Measurements from ENCODE around the gene FANCB.

Gene FANCB

GRCh38 chrX:14872851-14873675, at the start of gene FANCB, which contains the start of gene MOSPD2:
TSS of gene FANCB (minus strand) at chrX:14873069. CDS start at chrX:14865510, 7,559 bp downstream.
TSS of gene MOSPD2 (plus strand) at chrX:14873421. CDS start at chrX:14873529, 108 bp downstream.
- no peak for TF ChIP-seq CTCF (conservative IDR thresholded peaks at IDR 0.05; ENCODE audit: low read depth, low read length)
- peak within 1 kb of the TSS; percentile 78 for H3K4me3 ChIP-seq (ENCODE audit: low read depth, low read length)
- DNase-seq (ENCODE audit: low read depth): peak; percentile 95

- H3K4me3 ChIP-seq (ENCODE audit: low read depth, low read length): no peak overlapping the region
- no peak for TF ChIP-seq CTCF (conservative IDR thresholded peaks at IDR 0.05; ENCODE audit: low read depth, low read length)
- DNase-seq (ENCODE audit: low read depth): peak; percentile 87
These were observed 49.6 kb upstream of the FANCB start for GRCh38 chrX:14922437-14922836.

GRCh38 chrX:14920196-14920595, 47.3 kb upstream of the FANCB start:
- no peak for TF ChIP-seq CTCF (conservative IDR thresholded peaks at IDR 0.05; ENCODE audit: low read depth, low read length)
- no peak overlapping the region for H3K4me3 ChIP-seq (ENCODE audit: low read depth, low read length)
- DNase-seq (ENCODE audit: low read depth): peak; percentile 60

GRCh38 chrX:14919407-14919806, 46.5 kb upstream of the FANCB start:
- TF ChIP-seq CTCF (conservative IDR thresholded peaks at IDR 0.05; ENCODE audit: low read depth, low read length): no peak
- DNase-seq (ENCODE audit: low read depth): no peak
- no peak overlapping the region for H3K4me3 ChIP-seq (ENCODE audit: low read depth, low read length)

- TF ChIP-seq CTCF (conservative IDR thresholded peaks at IDR 0.05; ENCODE audit: low read depth, low read length): no peak
- DNase-seq (ENCODE audit: low read depth): peak; percentile 69
- no peak overlapping the region for H3K4me3 ChIP-seq (ENCODE audit: low read depth, low read length)
These were observed 43.3 kb upstream of the FANCB start for GRCh38 chrX:14916017-14916674.

GRCh38 chrX:14915596-14915995, 42.7 kb upstream of the FANCB start:
- TF ChIP-seq CTCF (conservative IDR thresholded peaks at IDR 0.05; ENCODE audit: low read depth, low read length): no peak
- H3K4me3 ChIP-seq (ENCODE audit: low read depth, low read length): no peak overlapping the region
- no peak for DNase-seq (ENCODE audit: low read depth)
